Natural killer cell (primary cell): ENCODE results near the gene MAP1B. TPM values are rescaled to one million over a fixed set of nuclear protein-coding genes. Genes with fewer than 3 reads are reported as not detected.

Experiments used
- ATAC-seq, 3 donors: fragments of 150-1000 bp in 2 of 3; fragments of 200-7000 bp in 1 of 3; cut with Tn5 transposase; 1 replicate in 1 of 3; 2 replicates in 2 of 3; pipeline ENCODE4 v1.10.0; 2021; ENCODE audit warnings: mild to moderate bottlenecking in 2 of 3, moderate library complexity in 2 of 3
- DNase-seq, 2 donors: peaks; one replicate each; pipeline versions ENCODE4 v3.0.0 to v3.0.0-alpha.2; 2013 to 2021; ENCODE audit warnings: mixed read lengths in 1 of 2
- H3K27ac ChIP-seq: one replicate; pipeline ENCODE4 v1.5.1; 2013; ENCODE audit warnings: mild to moderate bottlenecking, low read length
- H3K27me3 ChIP-seq: one replicate; pipeline ENCODE4 v1.6.1; 2013; ENCODE audit warnings: low read length; ENCODE audit not compliant: control insufficient read depth, insufficient read depth
- H3K36me3 ChIP-seq: one replicate; pipeline ENCODE4 v1.6.1; 2013; ENCODE audit warnings: low read length; ENCODE audit not compliant: control insufficient read depth, insufficient read depth
- H3K4me1 ChIP-seq: one replicate; pipeline ENCODE4 v1.6.1; 2013; ENCODE audit warnings: low read length; ENCODE audit not compliant: control insufficient read depth, insufficient read depth
- H3K4me3 ChIP-seq: one replicate; pipeline ENCODE4 v1.5.1; 2013; ENCODE audit warnings: low read length
- H3K9me3 ChIP-seq: one replicate; pipeline ENCODE4 v1.6.1; 2013; ENCODE audit warnings: low read length; ENCODE audit not compliant: control insufficient read depth, insufficient read depth
- H3K27ac Mint-ChIP-seq, 2 donors: one replicate each; pipeline ENCODE4 v1.8.0; 2022; ENCODE audit warnings: mild to moderate bottlenecking in 2 of 2, mixed read lengths in 2 of 2, moderate library complexity in 1 of 2
- H3K27me3 Mint-ChIP-seq, 2 donors: one replicate each; pipeline ENCODE4 v1.8.0; 2022; ENCODE audit warnings: low read depth in 2 of 2, mixed read lengths in 2 of 2
- H3K36me3 Mint-ChIP-seq: one replicate; pipeline ENCODE4 v1.8.0; 2022; ENCODE audit warnings: mixed read lengths
- H3K4me1 Mint-ChIP-seq, 2 donors: one replicate each; pipeline ENCODE4 v1.8.0; 2022; ENCODE audit warnings: mixed read lengths in 2 of 2
- H3K4me3 Mint-ChIP-seq: one replicate; pipeline ENCODE4 v1.8.0; 2022; ENCODE audit warnings: mild to moderate bottlenecking, moderate library complexity, mixed read lengths
- H3K9me3 Mint-ChIP-seq, 2 donors: one replicate each; pipeline ENCODE4 v1.8.0; 2022; ENCODE audit warnings: mixed read lengths in 2 of 2
- CTCF ChIP-seq: fragments of 200-600 bp; IDR thresholded peaks from one replicate; pipeline ENCODE4 v1.8.0; 2022; ENCODE audit warnings: antibody characterized with exemption
- WGBS: methylation state at CpG from one replicate; pipeline ENCODE4 v1.1.7; 2013; ENCODE audit warnings: missing lambda C conversion rate; ENCODE audit not compliant: insufficient coverage; 5-methylcytosine and 5-hydroxymethylcytosine counted together
- intact Hi-C: fragments of 100-400 bp; cut with micrococcal nuclease; formaldehyde crosslinking; loops from one replicate; pipeline ENCODE4 v1.14.2; 2022
- total RNA-seq, 4 donors: library from RNA; stranded (reverse); fragments of 120-200 nt in 1 of 4; gene quantifications; one replicate each; pipeline versions ENCODE4 v1.2.3 to v1.2.4, GENCODE V29; 2013 to 2022

Gene MAP1B
- total RNA-seq, 3 donors from 2014 or later (not counting 1 experiment from before 2014, with no cell fraction given): 0.07 to 0.31 TPM; not detected in 1

- no peaks in the 10 kb centered on the region for H3K4me1 ChIP-seq
- Mint-ChIP-seq H3K4me1 (no peaks in the 10 kb centered on the region), H3K36me3 (no peaks in the 10 kb centered on the region), H3K4me3 (no peak overlapping the region), H3K27me3 (peaks cover 10 to 18% of the 10 kb centered on the region in 2 donors), H3K27ac (peak overlapping the region in 1 of 2 donors; percentile 23), H3K9me3 (no peaks in the 10 kb centered on the region)
- ATAC-seq: no peak
- no peak for DNase-seq
- no peak overlapping the region for H3K27ac ChIP-seq
- no peaks in the 10 kb centered on the region for H3K9me3 ChIP-seq
- intact Hi-C loops: no loop called here
- H3K4me3 ChIP-seq: no peak overlapping the region
- no peaks in the 10 kb centered on the region for H3K36me3 ChIP-seq
- no peak for TF ChIP-seq CTCF
- no peaks in the 10 kb centered on the region for H3K27me3 ChIP-seq
These were observed 43.9 kb downstream of the MAP1B start for GRCh38 chr5:72151169-72151568.

GRCh38 chr5:72151646-72152045 lies 44.4 kb downstream of the MAP1B start:
- ATAC-seq: no peak
- intact Hi-C loops: no loop called here

GRCh38 chr5:72152545-72152944 lies 45.3 kb downstream of the MAP1B start:
- Mint-ChIP-seq H3K9me3 (no peaks in the 10 kb centered on the region), H3K36me3 (no peaks in the 10 kb centered on the region), H3K4me3 (no peak overlapping the region), H3K27me3 (peaks cover 11 to 21% of the 10 kb centered on the region in 2 donors), H3K27ac (no peak overlapping the region), H3K4me1 (no peaks in the 10 kb centered on the region)
- intact Hi-C loops: no loop called here
- ATAC-seq (no peak), DNase-seq (no peak)
- Histone ChIP-seq H3K4me3 (no peak overlapping the region), H3K27me3 (no peaks in the 10 kb centered on the region), H3K4me1 (no peaks in the 10 kb centered on the region), H3K9me3 (no peaks in the 10 kb centered on the region), H3K27ac (no peak overlapping the region), H3K36me3 (no peaks in the 10 kb centered on the region)
- WGBS: 88% methylated on average over 7 of the region's 8 CpGs
- TF ChIP-seq CTCF: no peak

More at GRCh38 chr5:72151646-72152045, 44.4 kb downstream of the MAP1B start:
- Mint-ChIP-seq H3K27ac (no peak overlapping the region), H3K4me1 (no peaks in the 10 kb centered on the region), H3K9me3 (no peaks in the 10 kb centered on the region), H3K36me3 (no peaks in the 10 kb centered on the region), H3K4me3 (no peak overlapping the region), H3K27me3 (peaks cover 11 to 21% of the 10 kb centered on the region in 2 donors)
- DNase-seq: no peak
- no peaks in the 10 kb centered on the region for H3K27me3 ChIP-seq
- no peak for TF ChIP-seq CTCF
- no peak overlapping the region for H3K27ac ChIP-seq
- no peaks in the 10 kb centered on the region for H3K9me3 ChIP-seq
- no peak overlapping the region for H3K4me3 ChIP-seq
- 14% methylated on average over 1 of the region's 1 CpG for WGBS
- no peaks in the 10 kb centered on the region for H3K4me1 ChIP-seq
- H3K36me3 ChIP-seq: no peaks in the 10 kb centered on the region

GRCh38 chr5:72153551-72153950 lies 46.3 kb downstream of the MAP1B start:
- intact Hi-C loops: no loop called here
- 78% methylated on average over 4 of the region's 4 CpGs for WGBS
- Mint-ChIP-seq H3K4me1 (no peaks in the 10 kb centered on the region), H3K27ac (no peak overlapping the region), H3K27me3 (peaks cover 16 to 21% of the 10 kb centered on the region in 2 donors), H3K9me3 (no peaks in the 10 kb centered on the region), H3K36me3 (no peaks in the 10 kb centered on the region), H3K4me3 (no peak overlapping the region)
- DNase-seq: no peak
- Histone ChIP-seq H3K9me3 (no peaks in the 10 kb centered on the region), H3K4me1 (no peaks in the 10 kb centered on the region), H3K36me3 (no peaks in the 10 kb centered on the region), H3K27ac (no peak overlapping the region), H3K27me3 (no peaks in the 10 kb centered on the region), H3K4me3 (no peak overlapping the region)
- ATAC-seq: no peak
- TF ChIP-seq CTCF: no peak
